Prostate gland (tissue), 2 donors: ENCODE measurements around the gene RRP1B. TPM values are rescaled to one million over a fixed set of nuclear protein-coding genes. Genes with fewer than 3 reads are reported as not detected.

Experiments
- DNase-seq: peaks from one replicate; pipeline ENCODE4 v3.0.0-alpha.2; 2019; ENCODE audit warnings: low spot score
- H3K27ac ChIP-seq, 2 donors: fragments of 200-600 bp; sonication (generic); 2 replicates each; pipeline ENCODE4 v1.5.1; 2017 to 2019
- H3K27me3 ChIP-seq: fragments of 200-600 bp; sonication (generic); replicated peaks from 2 replicates; pipeline ENCODE4 v1.5.1; 2019; ENCODE audit not compliant: insufficient read depth
- H3K36me3 ChIP-seq, 2 donors: fragments of 200-600 bp; sonication (generic); 1 replicate in 1 of 2; 2 replicates in 1 of 2; pipeline versions ENCODE4 v1.5.1 to v1.8.1; 2017 to 2019
- H3K4me1 ChIP-seq: fragments of 200-600 bp; sonication (generic); replicated peaks from 2 replicates; pipeline ENCODE4 v1.5.1; 2019
- H3K4me3 ChIP-seq, 2 donors: fragments of 200-600 bp; sonication (generic); 2 replicates each; pipeline ENCODE4 v1.5.1; 2017 to 2019
- H3K9me3 ChIP-seq: fragments of 200-600 bp; sonication (generic); 2 replicates; pipeline ENCODE4 v1.5.1; 2017
- CTCF ChIP-seq, 4 experiments: fragments of 200-600 bp in 2 of 4; fragments of 450-650 bp in 2 of 4; sonication (generic) in 2 of 4; IDR thresholded peaks; 1 replicate in 3 of 4; 2 replicates in 1 of 4; pipeline ENCODE4 v1.5.1; 2016 to 2019; ENCODE audit warnings: antibody characterized with exemption in 4 of 4, mild to moderate bottlenecking in 2 of 4, moderate library complexity in 2 of 4
- POLR2A ChIP-seq: fragments of 450-650 bp; IDR thresholded peaks from one replicate; pipeline ENCODE4 v1.6.1; 2016; ENCODE audit warnings: antibody characterized with exemption, mild to moderate bottlenecking
- POLR2AphosphoS5 ChIP-seq: sonication (generic); formaldehyde crosslinking; IDR thresholded peaks from one replicate; pipeline ENCODE4 v1.6.1; 2017; ENCODE audit warnings: antibody characterized with exemption
- WGBS: methylation state at CpG from one replicate; pipeline ENCODE4 v1.1.5; 2018; 5-methylcytosine and 5-hydroxymethylcytosine counted together
- intact Hi-C: fragments of 100-400 bp; cut with DNase I; formaldehyde crosslinking; loops from one replicate; pipeline ENCODE4 v1.14.2; 2022
- total RNA-seq, 2 donors: library from RNA; depleted of rRNA; stranded (reverse); fragments of >200 nt; gene quantifications; one replicate each; pipeline ENCODE4 v1.1.0, GENCODE V29; 2016

RRP1B gene
- total RNA-seq, 2 donors from 2014 or later, result 22.7 to 38.3 TPM

GRCh38 chr21:43731891-43732711 is 72.7 kb downstream of the RRP1B start:
- Histone ChIP-seq H3K27ac (no peak overlapping the region), H3K27me3 (no peaks in the 10 kb centered on the region), H3K4me1 (peaks cover 32% of the 10 kb centered on the region), H3K4me3 (no peak overlapping the region), H3K36me3 (no peaks in the 10 kb centered on the region), H3K9me3 (no peaks in the 10 kb centered on the region)
- no peak for DNase-seq
- 68% methylated on average over 23 of the region's 23 CpGs for WGBS
- intact Hi-C loops, result no loop called here
- TF ChIP-seq POLR2AphosphoS5 (no peak), CTCF (IDR thresholded peaks at IDR 0.05) (no peak)

GRCh38 chr21:43733060-43733459 is 73.7 kb downstream of the RRP1B start:
- TF ChIP-seq POLR2AphosphoS5 (no peak), CTCF (IDR thresholded peaks at IDR 0.05) (no peak), POLR2A (no peak)
- intact Hi-C loops, result no loop called here
- Histone ChIP-seq H3K9me3 (no peaks in the 10 kb centered on the region), H3K27me3 (no peaks in the 10 kb centered on the region), H3K4me3 (no peak overlapping the region), H3K27ac (no peak overlapping the region), H3K36me3 (no peaks in the 10 kb centered on the region), H3K4me1 (peaks cover 22% of the 10 kb centered on the region)
- WGBS, result 47% methylated on average over 10 of the region's 10 CpGs
- no peak for DNase-seq

GRCh38 chr21:43733529-43734071 is 74.2 kb downstream of the RRP1B start:
- H3K4me3 ChIP-seq, result no peak overlapping the region
- peak overlapping the region; percentile 68 to 75 for H3K27ac ChIP-seq
- TF ChIP-seq CTCF (IDR thresholded peaks at IDR 0.05), result no peak
- no peak for TF ChIP-seq POLR2AphosphoS5
- no peak for TF ChIP-seq POLR2A
- no peaks in the 10 kb centered on the region for H3K9me3 ChIP-seq
- H3K36me3 ChIP-seq, result no peaks in the 10 kb centered on the region
- no peak for DNase-seq
- 47% methylated on average over 15 of the region's 15 CpGs for WGBS
- H3K27me3 ChIP-seq, result no peaks in the 10 kb centered on the region
- intact Hi-C loops, result no loop called here
- peaks cover 17% of the 10 kb centered on the region for H3K4me1 ChIP-seq

DNA sequence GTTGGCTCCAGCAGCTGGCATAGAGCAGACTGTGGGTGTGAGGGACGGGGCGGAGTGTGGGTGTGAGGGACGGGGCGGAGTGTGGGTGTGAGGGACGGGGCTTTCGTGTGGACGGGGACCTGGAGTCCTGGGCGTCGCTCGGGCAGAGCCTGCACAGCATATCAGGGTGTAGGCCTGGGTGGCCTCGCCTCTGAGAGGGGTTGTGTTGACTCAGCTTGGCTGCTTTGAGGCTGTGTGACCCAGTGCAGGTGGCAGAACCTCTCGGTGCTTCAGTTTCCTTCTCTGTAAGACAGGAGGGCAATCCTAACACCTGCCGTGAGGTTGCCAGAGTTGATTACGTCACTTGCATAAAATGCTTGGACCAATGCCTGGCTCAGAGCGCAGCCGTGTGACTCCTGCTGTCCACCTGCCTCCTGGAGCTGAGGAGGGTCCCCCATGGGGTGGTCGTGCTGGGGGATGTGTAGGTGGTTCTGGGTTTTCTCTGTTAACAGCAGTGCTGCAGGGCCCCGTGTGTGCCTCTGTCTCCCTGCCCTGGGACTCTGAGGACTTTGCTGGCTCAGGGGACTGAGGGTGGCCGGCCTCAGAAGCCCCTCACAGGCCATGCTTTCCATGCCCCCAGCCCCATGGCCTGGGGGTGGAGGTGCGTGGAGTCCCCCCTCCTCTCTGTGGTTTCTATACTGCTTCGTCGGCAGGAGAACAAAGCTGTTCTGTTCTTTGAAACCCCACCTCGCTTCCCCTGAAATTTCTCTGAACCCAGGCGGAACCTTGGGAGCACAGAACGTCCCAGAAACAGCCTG is 75.0 kb downstream of the RRP1B start:
- Histone ChIP-seq H3K4me1 (peaks cover 13% of the 10 kb centered on the region), H3K4me3 (no peak overlapping the region), H3K9me3 (no peaks in the 10 kb centered on the region), H3K27me3 (no peaks in the 10 kb centered on the region), H3K36me3 (no peaks in the 10 kb centered on the region), H3K27ac (peak overlapping the region; percentile 68 to 75)
- WGBS, result 45% methylated on average over 25 of the region's 25 CpGs
- DNase-seq, result peak; percentile 62
- intact Hi-C loops, result no loop called here
- TF ChIP-seq POLR2A (no peak), POLR2AphosphoS5 (no peak), CTCF (IDR thresholded peaks at IDR 0.05) (no peak)
